Suppressor macrophage treated with lipopolysaccharide for 1 hour (primary cell): Measurements from ENCODE around the gene SLCO2B1.
A peak's percentile ranks its signal among the peaks of the same experiment; 100 is the strongest.

Source experiments
- DNase-seq, 3 donors: peaks; one replicate each; pipeline ENCODE4 v3.0.0-alpha.2; 2020 to 2022

SLCO2B1 gene

DNA sequence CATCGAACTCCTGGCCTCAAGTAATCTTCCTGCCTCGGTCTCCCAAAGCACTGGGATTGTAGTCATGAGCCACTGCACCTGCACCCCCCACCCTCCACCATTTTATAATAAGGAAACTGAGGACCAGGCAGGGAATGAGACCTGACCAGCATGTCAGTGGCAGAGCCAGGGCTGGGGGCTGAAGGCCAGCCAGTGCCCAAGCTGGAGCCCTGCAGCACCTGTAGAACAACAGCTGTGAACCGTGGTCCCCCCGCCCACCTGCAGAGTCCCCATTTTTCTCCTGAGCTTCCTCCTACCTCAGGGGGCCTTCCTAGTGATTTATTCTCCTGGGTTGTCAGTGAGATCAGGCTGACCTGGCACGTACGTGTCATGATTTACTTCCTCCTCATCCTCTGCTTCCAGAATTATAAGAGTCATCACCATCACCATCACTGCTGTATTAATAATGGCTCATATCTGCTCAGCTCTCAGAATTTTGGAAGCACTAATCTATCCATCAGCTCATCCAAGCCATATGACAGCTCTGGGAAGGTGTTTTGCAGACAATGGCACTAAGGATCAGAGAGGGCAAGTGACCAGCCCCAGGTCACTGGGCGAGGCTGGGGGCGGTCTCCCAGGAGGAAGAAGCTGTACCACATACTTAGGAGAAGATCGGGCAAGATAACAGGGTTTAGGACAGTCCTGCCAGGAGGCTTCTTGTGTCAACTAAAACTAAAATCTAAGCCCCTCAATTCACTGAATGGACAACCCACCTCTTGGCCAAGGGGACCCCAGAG is 5.5 kb upstream of the SLCO2B1 start:
- DNase-seq: no peak

DNA sequence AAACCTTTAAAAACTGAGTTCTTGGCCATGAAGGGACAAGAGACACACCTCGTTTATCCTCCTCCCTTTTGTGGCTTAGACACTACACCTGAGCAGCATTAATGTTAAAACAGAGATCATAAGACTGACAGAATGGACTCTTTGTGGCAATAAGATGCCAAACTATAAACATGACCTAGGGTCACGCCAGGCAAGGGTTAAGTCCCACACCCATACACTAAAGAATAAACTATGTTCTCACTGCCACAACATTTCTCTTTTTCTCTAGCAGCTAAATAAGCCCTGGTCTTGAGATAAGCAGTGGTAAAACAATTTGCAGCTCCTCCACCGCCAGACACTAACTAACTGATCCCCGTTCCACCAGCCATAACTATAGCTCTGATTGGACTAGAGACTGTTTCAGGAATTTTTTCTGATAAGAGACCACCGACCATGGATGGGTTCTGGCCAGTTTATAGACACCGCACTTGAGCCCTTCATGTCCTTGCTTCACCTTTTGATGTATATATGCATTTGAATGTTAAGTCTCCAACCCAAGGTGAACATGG is 4.9 kb upstream of the SLCO2B1 start:
- DNase-seq: no peak

DNA sequence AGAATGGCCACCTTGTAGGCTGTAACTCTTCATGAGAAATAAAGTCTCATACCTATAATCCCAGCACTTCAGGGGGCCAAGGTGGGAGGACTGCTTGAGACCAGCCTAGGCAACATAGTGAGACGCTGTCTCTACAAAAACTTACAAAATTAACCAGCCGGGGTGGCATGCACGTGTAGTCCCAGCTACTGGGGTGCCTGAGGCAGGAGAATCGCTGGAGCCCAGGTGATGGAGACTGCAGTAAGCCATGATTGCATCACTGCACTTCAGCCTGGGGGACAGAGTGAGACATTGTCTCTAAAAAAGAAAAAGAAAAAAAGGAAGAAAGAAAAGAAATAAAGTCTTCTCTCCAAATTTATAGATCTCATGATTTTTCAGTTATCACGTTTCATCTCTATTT is 4.2 kb upstream of the SLCO2B1 start:
- no peak for DNase-seq

DNA sequence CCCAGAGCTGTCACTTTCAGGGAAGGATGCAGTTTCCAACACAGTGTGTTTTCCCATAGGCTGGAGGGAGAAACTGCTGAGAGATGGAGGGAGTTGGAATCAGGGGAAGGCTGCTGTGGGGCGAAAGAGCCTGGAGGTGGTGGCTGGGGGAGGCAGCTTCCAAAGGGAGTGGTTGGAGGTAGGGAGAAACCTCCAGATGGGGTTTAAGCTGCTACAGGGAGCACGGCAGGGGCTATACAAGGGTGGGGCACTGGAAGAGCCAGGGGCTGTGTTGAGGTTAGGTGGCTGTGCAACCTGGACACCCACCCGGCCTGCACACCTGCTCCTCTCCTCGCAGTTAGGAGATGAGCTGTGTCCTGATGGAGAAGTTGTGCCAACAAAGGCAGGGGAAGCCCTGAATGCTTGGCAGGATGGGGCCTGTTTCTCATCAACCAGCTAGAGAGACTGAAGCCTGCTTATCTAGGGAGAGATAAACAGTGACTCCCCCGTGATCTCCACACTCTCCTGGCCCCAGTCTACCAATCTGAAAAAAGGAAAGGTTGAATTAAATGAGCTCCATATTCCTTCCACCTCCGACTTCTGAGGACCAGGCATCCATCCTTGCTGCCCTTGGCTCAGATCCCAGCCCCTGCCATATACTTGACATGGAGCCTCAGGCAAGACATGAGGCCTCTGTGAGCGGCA is 3.6 kb upstream of the SLCO2B1 start:
- no peak for DNase-seq

DNA sequence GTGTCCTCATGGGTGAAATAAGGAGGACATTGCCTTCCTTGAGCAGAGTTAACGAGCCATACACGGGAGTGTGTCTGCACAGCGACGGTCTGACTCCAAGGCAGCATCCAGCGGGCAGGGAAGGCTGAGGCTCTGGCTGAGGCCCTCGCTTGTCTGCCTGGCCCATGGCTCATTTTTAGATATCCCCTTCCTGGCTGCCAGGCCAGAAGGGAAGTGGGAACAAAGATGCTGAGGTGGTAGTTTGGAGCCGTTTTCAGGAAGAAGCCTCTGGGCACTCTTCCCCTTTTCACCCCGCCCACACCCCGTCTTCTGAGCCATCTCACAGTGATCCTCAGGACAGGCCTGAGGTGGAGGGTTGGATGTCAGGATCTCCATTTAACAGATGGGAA is 3.0 kb upstream of the SLCO2B1 start:
- peak; percentile 95 to 96 (median 96) for DNase-seq

DNA sequence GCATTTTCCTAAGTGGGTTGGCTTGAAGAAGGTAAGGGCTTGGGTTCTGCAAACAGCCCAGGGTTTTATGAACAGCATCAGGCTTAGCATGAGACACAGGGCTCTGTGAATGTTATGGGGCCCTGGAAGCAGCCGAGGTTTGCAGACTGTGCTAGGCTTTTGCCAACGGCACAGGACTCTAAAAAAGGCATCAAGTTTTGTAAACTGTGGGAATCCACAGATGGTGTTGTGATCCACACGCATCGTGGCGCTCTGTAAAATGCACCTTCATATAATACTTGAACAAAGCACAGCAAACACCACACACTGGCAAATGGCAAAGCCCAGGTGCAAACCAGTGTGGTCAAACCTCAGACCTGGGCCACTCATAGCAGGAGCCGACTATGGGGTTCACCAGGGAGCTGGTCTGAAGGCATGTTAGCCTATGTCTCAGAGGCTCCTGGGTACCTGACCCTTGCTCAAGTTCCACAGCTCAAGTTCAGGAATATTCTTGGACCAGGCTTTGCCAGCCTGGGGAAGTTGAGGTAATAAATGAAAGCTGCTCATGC is 2.4 kb upstream of the SLCO2B1 start:
- DNase-seq: no peak

DNA sequence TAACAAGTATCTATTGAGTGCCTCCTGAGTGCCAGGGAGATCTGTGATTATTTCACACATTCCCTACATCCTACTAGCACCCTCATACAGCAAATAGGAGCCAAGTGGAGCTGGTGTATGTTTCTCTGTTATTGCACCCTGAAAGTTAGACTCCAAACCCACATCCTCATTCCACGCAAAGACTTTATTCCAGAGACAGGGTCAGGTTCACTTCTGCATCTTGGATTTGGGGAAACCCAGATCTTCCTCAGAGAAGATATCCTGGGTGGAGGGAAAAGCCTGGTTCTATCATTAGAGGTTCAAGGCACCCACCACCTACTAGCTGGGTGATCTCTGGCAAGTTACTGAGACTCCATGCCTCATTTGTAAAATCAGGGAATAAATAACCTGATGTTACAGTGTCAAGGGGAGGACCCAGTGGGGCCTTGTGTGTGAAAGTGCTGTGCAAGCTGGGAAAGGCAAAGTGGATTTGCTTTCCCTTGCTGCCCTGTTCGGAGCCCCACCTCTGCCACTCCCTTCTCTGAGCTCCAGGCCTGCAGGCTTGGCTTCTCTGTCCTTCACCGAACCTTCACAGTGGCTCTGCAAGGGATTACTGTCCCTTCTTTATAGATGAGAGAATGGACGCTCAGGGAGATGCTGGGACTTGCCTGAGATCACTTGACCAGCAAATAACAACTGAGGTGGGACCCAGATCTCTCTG is 991 bp upstream of the SLCO2B1 start:
- DNase-seq: peak; percentile 56 to 71 (median 65)

DNA sequence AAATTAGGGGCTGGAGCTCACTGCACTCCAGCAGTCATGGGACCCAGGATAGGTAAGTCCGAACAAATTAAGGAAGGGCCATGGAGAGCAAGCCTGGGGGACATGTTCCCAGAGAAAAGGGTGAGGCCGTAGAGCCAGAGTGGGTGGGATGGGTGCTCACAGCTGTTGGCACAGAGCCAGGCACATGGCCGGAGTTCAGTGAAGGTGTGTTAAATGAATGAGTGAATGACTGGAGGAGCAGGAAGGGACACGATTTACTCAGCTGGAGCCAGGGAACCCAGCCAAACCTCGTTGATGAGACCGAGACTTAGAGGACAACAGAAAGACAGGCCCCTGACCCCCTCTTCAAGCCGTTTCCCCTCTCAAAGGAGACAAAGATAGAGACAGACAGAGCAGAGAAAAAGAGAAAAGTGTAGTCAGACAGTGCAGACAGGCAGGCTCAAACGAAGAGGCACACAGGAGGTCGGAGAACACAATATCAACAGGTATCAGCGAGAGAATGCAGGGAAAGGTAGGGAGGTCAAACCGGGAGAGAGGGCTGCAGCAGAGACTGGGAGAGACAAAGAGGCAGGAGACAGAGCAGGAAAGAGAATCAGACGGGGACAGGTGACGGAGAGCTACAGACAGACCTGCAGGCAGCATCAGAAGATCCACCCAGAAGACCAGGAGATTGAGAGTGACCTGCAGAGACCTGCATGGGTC is 590 bp downstream of the SLCO2B1 start:
- no peak for DNase-seq

DNA sequence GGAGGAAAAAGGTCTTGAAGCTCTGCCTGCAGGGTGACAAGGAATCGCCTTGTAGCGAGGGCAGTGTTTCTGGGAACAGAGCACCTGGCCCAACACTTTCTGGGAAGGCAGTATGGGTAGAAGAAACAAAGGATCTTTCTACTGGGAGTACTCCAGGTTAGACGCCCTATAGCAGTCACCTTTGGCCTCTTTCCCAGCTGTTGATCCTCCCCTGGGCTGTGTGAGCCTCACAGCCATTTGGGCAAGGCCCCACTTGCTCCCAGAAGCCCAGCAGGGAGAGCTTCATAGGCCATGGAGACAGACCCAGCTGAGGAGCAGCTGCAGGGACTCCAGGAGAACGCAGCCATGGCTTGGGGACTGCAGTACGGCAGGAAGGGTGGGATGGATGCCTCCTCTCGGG is 1.2 kb downstream of the SLCO2B1 start:
- DNase-seq: no peak

DNA sequence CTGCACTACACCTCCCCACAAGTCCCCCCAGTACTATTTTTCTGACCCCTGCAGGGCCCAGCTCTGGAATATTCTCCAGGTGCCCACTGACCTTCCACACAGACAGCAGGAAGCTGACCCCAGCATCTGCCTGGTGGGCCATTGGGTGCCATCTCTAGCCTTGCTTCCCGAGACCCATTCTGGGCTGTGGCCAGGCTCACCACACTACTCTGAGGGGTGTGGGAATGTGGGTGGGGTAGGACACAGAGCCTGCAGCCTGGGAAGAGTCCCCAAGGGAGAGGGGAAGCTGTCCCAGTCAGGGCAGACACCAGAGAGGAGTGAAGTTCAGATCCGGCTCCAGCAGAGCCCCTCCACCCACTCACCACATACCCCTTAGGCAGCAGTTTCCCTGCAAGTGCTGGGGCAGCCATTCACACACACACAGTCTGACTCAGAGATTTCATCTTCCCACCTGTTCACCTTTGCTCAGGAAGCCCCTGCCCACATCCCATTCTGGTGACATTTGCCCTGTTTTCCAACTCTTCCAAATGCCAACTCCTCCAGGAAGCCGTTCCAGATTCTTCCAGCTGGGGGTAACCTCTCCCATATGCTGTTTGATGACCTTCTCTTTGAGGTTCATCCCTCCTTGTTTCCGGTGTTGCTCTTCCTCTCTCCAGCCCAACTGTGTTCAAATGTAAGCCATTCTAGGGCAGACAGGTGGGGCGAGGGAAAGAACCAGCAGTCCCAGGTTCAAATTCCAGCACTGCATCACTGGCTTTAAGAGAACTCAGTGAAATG is 1.9 kb downstream of the SLCO2B1 start:
- no peak for DNase-seq

DNA sequence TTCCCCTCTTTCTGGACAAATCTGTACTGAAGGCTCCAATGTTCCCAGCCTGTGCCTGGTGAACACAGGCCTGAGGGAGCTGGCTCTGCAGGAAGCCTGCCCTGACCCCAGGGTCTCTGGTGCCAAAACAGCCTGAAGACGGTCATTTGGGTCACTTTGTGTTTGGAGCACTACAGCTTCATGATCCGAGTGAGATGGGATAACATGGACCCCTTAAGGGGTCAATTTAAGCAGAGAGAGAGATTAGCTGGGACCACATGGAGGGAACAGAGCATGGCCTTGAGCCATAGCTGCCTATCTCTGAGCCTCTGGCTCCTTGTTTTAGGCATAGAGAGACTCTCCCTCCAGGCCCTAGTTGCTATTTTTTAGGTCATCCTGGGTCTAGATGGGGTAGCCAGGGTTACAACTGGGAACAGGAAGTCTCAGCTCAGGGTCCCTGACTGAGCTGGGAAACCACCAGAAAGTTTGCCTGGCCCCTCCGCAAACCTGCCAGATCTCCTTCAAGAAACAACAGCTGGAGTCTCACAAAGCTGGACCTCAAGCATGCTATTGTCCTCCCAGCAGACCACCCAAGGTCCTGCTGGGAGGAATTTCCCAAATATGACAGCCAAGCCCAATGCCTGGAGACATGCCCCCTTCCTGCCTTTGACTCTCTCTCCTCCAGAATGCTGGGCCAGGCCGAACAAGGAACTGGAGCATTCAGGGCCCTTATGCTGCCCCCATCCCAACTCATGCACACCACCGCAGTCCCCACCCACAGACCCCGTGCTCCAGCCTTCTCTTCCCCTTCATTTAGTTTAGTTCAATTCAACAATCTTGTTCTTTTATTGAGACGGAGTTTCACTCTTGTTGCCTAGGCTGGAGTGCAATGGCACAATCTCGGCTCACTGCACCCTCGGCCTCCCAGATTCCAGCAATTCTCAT is 4.0 kb downstream of the SLCO2B1 start:
- no peak for DNase-seq

DNA sequence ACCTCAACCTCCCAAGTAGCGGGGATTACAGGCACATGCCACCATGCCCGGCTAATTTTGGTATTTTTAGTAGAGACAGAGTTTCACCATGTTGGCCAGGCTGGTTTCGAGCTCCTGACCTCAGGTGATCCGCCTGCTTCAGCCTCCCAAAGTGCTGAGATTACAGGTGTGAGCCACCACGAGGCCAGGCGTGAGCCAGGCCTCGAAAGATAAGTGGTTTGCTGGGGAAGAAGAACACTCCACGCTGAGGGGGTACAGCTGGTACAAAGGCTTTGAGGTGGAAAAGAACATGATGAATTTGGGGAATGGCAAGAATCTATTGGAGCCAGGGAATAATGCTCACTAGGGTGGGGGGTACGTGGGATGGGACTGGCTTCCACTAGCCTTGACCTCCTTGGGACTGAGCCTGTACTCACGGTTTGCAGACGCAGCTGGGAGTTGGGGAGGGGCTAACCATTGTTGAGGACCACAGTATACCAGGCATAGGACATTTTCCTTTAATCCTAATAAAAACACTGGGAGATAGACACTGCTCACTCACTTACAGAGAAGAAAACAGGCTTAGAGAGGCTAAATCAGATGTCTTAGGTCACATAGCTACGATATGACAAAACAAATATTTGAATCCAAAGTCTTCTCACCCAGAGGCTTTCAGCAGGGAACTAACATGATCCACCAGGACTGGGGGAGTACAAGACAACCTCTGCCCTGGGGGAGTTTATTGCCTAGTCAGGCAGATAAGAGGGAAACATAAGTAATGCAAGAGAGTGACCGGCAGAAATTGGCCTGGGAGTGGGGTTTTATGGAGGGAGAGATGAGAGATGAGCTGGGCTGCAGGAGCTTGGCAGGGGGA is 4.9 kb downstream of the SLCO2B1 start:
- DNase-seq: no peak

DNA sequence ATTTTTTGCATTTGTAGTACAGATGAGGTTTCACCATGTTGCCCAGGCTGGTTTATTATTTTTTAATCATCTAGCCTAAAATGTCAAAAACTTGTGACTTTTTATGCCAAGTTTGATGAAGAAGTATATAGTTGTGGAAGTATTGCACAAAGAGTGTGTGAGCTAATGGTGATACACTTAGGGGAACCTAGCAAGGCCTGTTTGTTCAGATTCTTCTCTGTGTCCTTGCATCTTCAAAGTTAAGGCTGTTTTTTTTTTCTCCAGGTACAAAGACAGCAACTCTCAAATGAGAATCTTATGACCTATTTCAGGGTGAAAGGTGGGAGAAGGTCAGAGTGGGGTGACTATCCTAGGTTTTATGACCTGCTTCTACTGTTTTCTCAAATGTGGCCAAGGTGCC is 7.3 kb downstream of the SLCO2B1 start:
- no peak for DNase-seq

DNA sequence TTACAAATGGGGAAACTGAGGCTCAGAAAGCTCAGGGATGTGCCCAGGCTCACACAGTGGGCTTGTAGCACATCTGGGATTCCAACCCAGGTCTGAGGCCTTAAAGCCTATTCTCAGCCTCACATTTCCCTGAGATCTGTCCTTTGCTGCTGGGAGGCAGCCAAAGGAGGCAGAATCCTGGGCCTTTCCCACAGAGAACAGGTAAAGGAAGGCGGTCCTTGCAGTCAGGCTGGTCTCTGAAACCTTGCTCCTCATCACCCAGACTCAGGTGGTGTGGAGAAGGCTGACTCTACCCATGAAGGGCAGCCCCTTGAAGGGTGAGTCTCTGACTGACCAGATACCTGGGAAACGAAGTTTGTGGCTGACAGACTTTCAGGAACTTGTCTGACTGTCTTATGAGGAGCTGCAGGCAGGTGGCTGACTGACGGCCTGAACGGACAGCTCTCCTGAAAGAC is 7.8 kb downstream of the SLCO2B1 start:
- no peak for DNase-seq

DNA sequence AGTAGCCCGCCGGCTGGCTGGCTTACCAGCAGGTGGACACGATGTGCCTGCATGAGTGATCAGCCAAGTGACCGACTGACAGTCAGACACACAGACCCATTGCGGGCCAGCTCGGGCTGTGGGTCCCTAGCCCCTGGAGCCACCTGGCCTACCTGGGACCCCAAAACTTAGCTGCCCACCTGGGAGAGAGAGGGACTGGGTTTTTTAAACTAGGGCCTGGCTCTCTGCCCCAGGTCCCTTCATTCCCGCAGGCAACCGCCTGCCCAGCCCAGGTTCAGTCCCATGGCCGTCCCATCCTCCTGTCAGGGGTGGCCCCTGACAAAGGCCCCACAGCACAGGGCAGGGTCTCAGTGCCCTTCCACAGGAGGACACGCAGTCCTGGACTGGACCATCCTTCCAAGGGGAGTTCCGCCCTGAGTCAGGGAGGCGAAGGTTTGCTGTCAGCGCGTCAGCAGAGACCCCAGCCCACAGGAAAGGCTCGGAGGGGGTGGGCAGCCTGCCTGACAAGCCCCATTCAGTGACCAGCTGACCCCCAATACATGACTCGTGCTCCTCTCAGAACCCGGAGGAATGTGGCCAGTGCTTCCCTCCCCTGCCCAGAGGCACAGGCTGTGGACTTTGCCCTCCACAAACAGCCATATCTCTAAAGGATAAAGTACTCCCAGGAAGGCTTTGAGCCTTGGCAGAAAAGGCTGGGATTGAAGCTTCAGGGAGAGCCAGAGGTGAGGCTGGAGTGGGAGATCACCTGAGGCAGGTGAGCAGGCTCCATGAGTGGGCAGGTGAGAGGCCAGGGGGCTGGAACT is 8.4 kb downstream of the SLCO2B1 start:
- DNase-seq: no peak

DNA sequence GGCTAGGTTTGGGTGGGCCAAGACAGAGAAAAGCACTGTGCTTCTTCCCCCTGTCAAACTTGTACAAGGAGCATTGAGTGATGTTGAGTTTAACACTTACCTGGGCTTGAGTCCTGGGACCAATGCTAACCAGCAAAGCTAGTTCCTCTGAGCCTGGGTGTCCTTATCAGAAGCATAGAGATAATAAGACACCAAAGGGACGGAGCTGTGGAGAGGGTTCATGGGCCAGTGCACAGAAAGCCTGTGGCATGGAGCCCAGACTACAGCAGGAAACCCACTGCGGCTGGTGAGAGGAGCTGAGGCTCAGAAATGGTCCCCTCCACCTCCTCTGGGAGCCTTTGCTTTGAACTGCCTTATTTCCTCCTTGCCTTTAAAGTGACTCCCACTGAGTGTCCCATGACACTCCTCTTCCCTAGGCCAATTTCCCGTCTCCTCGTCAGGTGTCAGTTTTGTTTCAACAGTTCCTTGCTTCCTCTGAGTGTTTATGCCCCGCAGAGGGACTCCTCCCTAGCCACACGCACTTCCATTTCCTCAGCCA is 9.4 kb downstream of the SLCO2B1 start:
- DNase-seq: no peak

DNA sequence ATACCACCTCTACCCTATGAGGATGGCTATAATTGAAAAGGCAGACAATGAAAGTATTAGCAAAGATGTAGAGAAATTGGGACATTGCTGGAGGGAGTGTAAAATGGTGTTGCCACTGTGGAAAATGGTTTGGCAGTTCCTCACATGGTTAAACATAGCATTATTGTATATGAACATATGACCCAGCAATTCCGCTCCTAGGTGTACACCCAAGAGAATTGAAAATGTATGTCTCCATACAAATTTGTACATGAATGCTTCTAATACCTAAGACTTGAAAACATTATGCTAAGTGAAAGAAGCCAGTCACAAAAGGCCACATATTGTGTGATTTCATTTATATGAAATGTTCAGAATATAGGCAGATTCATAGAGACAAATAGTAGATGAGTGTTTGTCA is 10.0 kb downstream of the SLCO2B1 start:
- no peak for DNase-seq

DNA sequence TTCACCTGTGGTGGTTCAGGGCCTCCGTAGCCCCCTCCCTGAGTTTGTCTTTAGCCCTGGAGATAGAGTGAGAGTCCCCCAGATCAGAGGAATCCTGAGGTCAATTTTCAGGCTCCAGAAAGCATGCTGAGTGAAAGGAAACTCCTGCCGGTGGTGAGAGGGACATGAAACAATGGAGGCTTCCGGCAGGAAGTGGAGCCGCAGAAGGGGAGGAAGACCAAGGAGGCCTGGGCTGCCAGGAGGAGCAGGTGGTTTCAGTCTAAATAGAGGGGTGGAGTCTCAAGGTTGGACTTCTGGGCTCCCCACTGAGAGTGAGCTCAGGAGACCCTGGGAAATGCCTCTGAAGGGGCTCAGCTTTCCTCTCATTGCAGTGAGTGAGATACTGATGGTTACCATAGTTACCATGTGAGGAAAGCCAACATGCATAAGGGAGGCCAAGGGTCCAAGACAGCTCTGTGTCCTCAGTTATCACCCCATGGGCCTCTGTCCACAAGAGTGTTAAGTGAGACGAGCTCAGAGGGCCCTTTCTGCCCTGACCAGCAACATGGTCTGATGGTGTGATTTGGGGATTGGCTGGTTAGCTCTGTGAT is 10.7 kb downstream of the SLCO2B1 start:
- DNase-seq: no peak
